ENCODE results near the gene CWC25. TPM values are rescaled to one million over a fixed set of nuclear protein-coding genes. Genes with fewer than 3 reads are reported as not detected.

Gene CWC25
- polyA plus RNA-seq, 1 of the 3 experiments (the other 2 are of a cell fraction): 15.6 TPM

DNA sequence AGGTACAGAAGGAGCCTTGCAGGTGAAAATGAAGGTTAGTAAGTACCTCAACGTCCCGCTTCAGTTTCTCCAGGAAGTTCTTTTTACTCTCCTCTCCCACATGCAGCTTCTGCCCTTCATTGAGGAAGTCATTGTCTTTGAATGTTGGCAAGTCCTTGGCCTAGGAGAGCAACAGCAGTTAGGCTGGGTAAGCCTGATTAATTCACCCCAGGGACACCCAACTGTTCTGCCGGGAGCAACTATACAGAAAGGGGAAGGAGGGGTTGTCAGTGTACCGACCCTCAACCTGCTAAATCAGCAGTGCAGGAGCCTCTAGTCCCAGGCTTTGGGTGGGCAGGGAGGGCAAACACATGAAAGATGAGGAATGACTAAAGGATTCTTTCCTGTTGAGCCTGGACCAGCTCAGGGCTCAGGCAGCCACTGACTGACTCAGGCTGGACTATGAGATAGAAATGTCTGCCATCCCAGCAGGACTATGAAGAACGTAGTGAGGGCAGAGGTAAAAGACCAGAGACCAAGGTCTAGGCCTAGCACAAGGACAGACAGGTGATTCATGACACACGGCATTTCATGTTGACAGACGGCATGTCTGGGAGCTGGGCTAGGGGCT, 47.4 kb downstream of the CWC25 start:
- no peaks in the 10 kb centered on the region for H3K9me2 ChIP-seq
- H3K36me3 ChIP-seq (replicated peaks in 1 of 2; ENCODE audit: control insufficient read depth in 1 of 2, insufficient read depth in 2 of 2, low read length in 1 of 2): peaks cover 50 to 71% of the 10 kb centered on the region in 2 experiments
- no peak for DNase-seq
- no peak overlapping the region for H3K9ac ChIP-seq
- H3K27me3 ChIP-seq (ENCODE audit: insufficient read depth): no peaks in the 10 kb centered on the region
- WGBS (ENCODE audit: low lambda C conversion rate): 69% methylated on average over 7 of the region's 7 CpGs
- H3K4me2 ChIP-seq: no peak overlapping the region
- CTCF ChIA-PET: interaction anchor here (0.7 to 1.8 kb wide), 2 partner anchors 16 to 467 kb away, joined by 3 to 5 read pairs; no protein-coding TSS in a partner anchor
- TF ChIP-seq MEF2A (IDR thresholded peaks at IDR 0.05; ENCODE audit: borderline replicate concordance, low read depth) (no peak), TAF1 (IDR thresholded peaks at IDR 0.05; ENCODE audit: borderline replicate concordance, low read depth, low read length) (no peak), MXI1 (IDR thresholded peaks at IDR 0.05; ENCODE audit: low read depth, low read length) (no peak), NRF1 (IDR thresholded peaks at IDR 0.05; ENCODE audit: low read depth, low read length) (no peak), CHD2 (IDR thresholded peaks at IDR 0.05; ENCODE audit: low read length, partially characterized antibody) (no peak), NFIC (IDR thresholded peaks at IDR 0.05; ENCODE audit: borderline replicate concordance) (no peak), RFX5 (IDR thresholded peaks at IDR 0.05; ENCODE audit: low read length) (no peak), MAX (IDR thresholded peaks at IDR 0.05; ENCODE audit: low read depth) (no peak), PBX3 (IDR thresholded peaks at IDR 0.05) (no peak), EZH2phosphoT487 (IDR thresholded peaks at IDR 0.05; ENCODE audit: borderline replicate concordance, low read depth) (no peak), POLR2AphosphoS5 (IDR thresholded peaks at IDR 0.05; ENCODE audit: low read depth, low read length) (no peak), SMC3 (IDR thresholded peaks at IDR 0.05; ENCODE audit: low read depth, low read length) (no peak), JUND (IDR thresholded peaks at IDR 0.05) (no peak), CTCF (IDR thresholded peaks at IDR 0.05) (no peak)
- TF ChIP-seq, protein P1, sequence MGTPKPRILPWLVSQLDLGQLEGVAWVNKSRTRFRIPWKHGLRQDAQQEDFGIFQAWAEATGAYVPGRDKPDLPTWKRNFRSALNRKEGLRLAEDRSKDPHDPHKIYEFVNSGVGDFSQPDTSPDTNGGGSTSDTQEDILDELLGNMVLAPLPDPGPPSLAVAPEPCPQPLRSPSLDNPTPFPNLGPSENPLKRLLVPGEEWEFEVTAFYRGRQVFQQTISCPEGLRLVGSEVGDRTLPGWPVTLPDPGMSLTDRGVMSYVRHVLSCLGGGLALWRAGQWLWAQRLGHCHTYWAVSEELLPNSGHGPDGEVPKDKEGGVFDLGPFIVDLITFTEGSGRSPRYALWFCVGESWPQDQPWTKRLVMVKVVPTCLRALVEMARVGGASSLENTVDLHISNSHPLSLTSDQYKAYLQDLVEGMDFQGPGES (IDR thresholded peaks at IDR 0.05; ENCODE audit: low read depth, low read length): no peak
- TF ChIP-seq, protein P2, sequence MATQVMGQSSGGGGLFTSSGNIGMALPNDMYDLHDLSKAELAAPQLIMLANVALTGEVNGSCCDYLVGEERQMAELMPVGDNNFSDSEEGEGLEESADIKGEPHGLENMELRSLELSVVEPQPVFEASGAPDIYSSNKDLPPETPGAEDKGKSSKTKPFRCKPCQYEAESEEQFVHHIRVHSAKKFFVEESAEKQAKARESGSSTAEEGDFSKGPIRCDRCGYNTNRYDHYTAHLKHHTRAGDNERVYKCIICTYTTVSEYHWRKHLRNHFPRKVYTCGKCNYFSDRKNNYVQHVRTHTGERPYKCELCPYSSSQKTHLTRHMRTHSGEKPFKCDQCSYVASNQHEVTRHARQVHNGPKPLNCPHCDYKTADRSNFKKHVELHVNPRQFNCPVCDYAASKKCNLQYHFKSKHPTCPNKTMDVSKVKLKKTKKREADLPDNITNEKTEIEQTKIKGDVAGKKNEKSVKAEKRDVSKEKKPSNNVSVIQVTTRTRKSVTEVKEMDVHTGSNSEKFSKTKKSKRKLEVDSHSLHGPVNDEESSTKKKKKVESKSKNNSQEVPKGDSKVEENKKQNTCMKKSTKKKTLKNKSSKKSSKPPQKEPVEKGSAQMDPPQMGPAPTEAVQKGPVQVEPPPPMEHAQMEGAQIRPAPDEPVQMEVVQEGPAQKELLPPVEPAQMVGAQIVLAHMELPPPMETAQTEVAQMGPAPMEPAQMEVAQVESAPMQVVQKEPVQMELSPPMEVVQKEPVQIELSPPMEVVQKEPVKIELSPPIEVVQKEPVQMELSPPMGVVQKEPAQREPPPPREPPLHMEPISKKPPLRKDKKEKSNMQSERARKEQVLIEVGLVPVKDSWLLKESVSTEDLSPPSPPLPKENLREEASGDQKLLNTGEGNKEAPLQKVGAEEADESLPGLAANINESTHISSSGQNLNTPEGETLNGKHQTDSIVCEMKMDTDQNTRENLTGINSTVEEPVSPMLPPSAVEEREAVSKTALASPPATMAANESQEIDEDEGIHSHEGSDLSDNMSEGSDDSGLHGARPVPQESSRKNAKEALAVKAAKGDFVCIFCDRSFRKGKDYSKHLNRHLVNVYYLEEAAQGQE (IDR thresholded peaks at IDR 0.05; ENCODE audit: low read depth, low read length): no peak
- no peak overlapping the region for H3K27ac ChIP-seq (ENCODE audit: low read depth in 2 of 2, low read length in 1 of 2)
- no peak overlapping the region for H2AFZ ChIP-seq (ENCODE audit: low read depth)
- no peaks in the 10 kb centered on the region for H4K20me1 ChIP-seq (ENCODE audit: insufficient read depth)
- no peak overlapping the region for H3K4me3 ChIP-seq (ENCODE audit: low read depth in 2 of 2, low read length in 1 of 2)
- H3F3A ChIP-seq (replicated peaks; ENCODE audit: insufficient read depth): no peaks in the 10 kb centered on the region
- peaks cover 0 to 4% of the 10 kb centered on the region in 2 experiments; a peak in 1 of 4 replicates for H3K4me1 ChIP-seq (ENCODE audit: control insufficient read depth in 1 of 2, insufficient read depth in 2 of 2, low read depth in 1 of 2, low read length in 1 of 2)
- no peaks in the 10 kb centered on the region for H3K79me2 ChIP-seq (ENCODE audit: insufficient read depth)
- no peaks in the 10 kb centered on the region for H3K9me3 ChIP-seq
- POLR2A ChIA-PET: no interaction called here

Data from SK-N-SH (cell line).